ENCODE data around the gene NEDD4. TPM values are rescaled to one million over a fixed set of nuclear protein-coding genes. Genes with fewer than 3 reads are reported as not detected.

NEDD4 gene
- polyA plus RNA-seq, 1 donor from 2014 or later: 1.6 TPM

DNA sequence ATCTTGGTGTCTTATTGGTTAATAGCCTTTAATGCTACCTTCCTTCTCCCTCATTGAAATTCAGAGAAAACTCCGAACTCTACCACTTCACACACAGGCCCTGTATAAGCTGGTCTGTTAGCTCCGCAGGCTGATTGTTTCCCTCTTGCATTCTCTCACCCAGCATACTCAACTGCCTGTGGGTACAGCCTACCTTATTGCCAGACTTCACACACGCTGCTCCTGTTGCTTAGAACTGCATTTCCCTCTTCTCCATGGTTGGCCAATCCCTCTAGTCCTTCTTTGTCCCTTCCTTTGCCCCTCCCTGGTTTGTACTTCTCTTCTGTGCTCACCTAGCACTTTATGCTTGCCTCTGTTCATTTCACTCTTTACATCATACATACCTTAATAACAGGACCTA, 157.5 kb downstream of the NEDD4 start:
- Histone ChIP-seq H3K9me3 (ENCODE audit: low read length) (no peaks in the 10 kb centered on the region), H2AFZ (ENCODE audit: low read depth, low read length) (no peak overlapping the region), H3K27ac (ENCODE audit: low read length) (no peak overlapping the region), H3K4me3 (ENCODE audit: low read length) (no peak overlapping the region), H3K27me3 (ENCODE audit: insufficient read depth, low read depth, low read length) (no peaks in the 10 kb centered on the region), H3K79me2 (replicated peaks; ENCODE audit: insufficient read depth, low read length) (no peaks in the 10 kb centered on the region), H3K4me2 (ENCODE audit: low read length) (no peak overlapping the region), H3K9me2 (ENCODE audit: insufficient read depth, low read length) (no peaks in the 10 kb centered on the region), H3F3A (ENCODE audit: insufficient read depth, low read length, poor library complexity, severe bottlenecking) (no peaks in the 10 kb centered on the region), H4K20me1 (ENCODE audit: insufficient read depth) (no peaks in the 10 kb centered on the region), H3K36me3 (ENCODE audit: insufficient read depth, low read length) (no peaks in the 10 kb centered on the region), H3K9ac (ENCODE audit: low read length) (no peak overlapping the region)
- TF ChIP-seq TAF1 (IDR thresholded peaks at IDR 0.05; ENCODE audit: low read depth) (no peak), POLR2AphosphoS5 (IDR thresholded peaks at IDR 0.05) (no peak), EP300 (conservative IDR thresholded peaks at IDR 0.05; ENCODE audit: poor library complexity, severe bottlenecking) (no peak), EZH2 (IDR thresholded peaks at IDR 0.05; ENCODE audit: borderline replicate concordance, insufficient read depth, low read length, poor library complexity, severe bottlenecking) (no peak), RAD21 (conservative IDR thresholded peaks at IDR 0.05) (no peak), MXI1 (conservative IDR thresholded peaks at IDR 0.05; ENCODE audit: poor library complexity, severe bottlenecking) (no peak), SMC3 (conservative IDR thresholded peaks at IDR 0.05; ENCODE audit: poor library complexity) (no peak)
- TF ChIP-seq, protein P1, sequence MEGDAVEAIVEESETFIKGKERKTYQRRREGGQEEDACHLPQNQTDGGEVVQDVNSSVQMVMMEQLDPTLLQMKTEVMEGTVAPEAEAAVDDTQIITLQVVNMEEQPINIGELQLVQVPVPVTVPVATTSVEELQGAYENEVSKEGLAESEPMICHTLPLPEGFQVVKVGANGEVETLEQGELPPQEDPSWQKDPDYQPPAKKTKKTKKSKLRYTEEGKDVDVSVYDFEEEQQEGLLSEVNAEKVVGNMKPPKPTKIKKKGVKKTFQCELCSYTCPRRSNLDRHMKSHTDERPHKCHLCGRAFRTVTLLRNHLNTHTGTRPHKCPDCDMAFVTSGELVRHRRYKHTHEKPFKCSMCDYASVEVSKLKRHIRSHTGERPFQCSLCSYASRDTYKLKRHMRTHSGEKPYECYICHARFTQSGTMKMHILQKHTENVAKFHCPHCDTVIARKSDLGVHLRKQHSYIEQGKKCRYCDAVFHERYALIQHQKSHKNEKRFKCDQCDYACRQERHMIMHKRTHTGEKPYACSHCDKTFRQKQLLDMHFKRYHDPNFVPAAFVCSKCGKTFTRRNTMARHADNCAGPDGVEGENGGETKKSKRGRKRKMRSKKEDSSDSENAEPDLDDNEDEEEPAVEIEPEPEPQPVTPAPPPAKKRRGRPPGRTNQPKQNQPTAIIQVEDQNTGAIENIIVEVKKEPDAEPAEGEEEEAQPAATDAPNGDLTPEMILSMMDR (IDR thresholded peaks at IDR 0.05; ENCODE audit: poor library complexity, severe bottlenecking): no peak
- TF ChIP-seq, protein P2, sequence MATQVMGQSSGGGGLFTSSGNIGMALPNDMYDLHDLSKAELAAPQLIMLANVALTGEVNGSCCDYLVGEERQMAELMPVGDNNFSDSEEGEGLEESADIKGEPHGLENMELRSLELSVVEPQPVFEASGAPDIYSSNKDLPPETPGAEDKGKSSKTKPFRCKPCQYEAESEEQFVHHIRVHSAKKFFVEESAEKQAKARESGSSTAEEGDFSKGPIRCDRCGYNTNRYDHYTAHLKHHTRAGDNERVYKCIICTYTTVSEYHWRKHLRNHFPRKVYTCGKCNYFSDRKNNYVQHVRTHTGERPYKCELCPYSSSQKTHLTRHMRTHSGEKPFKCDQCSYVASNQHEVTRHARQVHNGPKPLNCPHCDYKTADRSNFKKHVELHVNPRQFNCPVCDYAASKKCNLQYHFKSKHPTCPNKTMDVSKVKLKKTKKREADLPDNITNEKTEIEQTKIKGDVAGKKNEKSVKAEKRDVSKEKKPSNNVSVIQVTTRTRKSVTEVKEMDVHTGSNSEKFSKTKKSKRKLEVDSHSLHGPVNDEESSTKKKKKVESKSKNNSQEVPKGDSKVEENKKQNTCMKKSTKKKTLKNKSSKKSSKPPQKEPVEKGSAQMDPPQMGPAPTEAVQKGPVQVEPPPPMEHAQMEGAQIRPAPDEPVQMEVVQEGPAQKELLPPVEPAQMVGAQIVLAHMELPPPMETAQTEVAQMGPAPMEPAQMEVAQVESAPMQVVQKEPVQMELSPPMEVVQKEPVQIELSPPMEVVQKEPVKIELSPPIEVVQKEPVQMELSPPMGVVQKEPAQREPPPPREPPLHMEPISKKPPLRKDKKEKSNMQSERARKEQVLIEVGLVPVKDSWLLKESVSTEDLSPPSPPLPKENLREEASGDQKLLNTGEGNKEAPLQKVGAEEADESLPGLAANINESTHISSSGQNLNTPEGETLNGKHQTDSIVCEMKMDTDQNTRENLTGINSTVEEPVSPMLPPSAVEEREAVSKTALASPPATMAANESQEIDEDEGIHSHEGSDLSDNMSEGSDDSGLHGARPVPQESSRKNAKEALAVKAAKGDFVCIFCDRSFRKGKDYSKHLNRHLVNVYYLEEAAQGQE (IDR thresholded peaks at IDR 0.05; ENCODE audit: borderline replicate concordance): no peak

DNA sequence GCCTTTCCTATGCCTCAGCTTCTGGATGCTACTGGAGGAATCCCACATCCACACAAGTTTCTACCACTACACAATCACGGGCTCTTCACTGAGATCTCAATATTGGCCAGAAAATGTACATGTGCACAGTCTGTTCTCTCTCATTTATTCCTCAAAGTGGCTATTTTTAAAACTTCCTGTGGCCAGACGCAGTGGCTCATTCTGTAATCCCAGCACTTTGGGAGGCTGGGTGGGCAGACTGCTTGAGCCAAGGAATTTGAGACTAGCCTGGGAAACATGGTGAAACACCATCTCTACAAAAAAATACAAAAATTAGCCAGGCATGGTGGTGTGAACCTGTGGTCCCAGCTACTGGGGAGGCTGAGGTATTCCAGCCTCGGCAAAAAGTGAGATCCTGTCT, 159.1 kb downstream of the NEDD4 start:
- Histone ChIP-seq H3K9me3 (ENCODE audit: low read length) (no peaks in the 10 kb centered on the region), H3K9me2 (ENCODE audit: insufficient read depth, low read length) (no peaks in the 10 kb centered on the region), H4K20me1 (ENCODE audit: insufficient read depth) (no peaks in the 10 kb centered on the region), H3K4me2 (ENCODE audit: low read length) (no peak overlapping the region), H3K79me2 (replicated peaks; ENCODE audit: insufficient read depth, low read length) (no peaks in the 10 kb centered on the region), H3K36me3 (ENCODE audit: insufficient read depth, low read length) (no peaks in the 10 kb centered on the region), H2AFZ (ENCODE audit: low read depth, low read length) (no peak overlapping the region), H3K27me3 (ENCODE audit: insufficient read depth, low read depth, low read length) (no peaks in the 10 kb centered on the region), H3K27ac (ENCODE audit: low read length) (no peak overlapping the region), H3K4me3 (ENCODE audit: low read length) (no peak overlapping the region), H3K9ac (ENCODE audit: low read length) (no peak overlapping the region), H3F3A (ENCODE audit: insufficient read depth, low read length, poor library complexity, severe bottlenecking) (no peaks in the 10 kb centered on the region)
- TF ChIP-seq RAD21 (conservative IDR thresholded peaks at IDR 0.05): no peak
- TF ChIP-seq, protein P2 (IDR thresholded peaks at IDR 0.05; ENCODE audit: borderline replicate concordance): no peak
- no peak for TF ChIP-seq TAF1 (IDR thresholded peaks at IDR 0.05; ENCODE audit: low read depth)
- no peak for TF ChIP-seq SMC3 (conservative IDR thresholded peaks at IDR 0.05; ENCODE audit: poor library complexity)
- no peak for TF ChIP-seq EP300 (conservative IDR thresholded peaks at IDR 0.05; ENCODE audit: poor library complexity, severe bottlenecking)
- TF ChIP-seq, protein P1 (IDR thresholded peaks at IDR 0.05; ENCODE audit: poor library complexity, severe bottlenecking): no peak
- TF ChIP-seq POLR2AphosphoS5 (IDR thresholded peaks at IDR 0.05): no peak
- no peak for TF ChIP-seq MXI1 (conservative IDR thresholded peaks at IDR 0.05; ENCODE audit: poor library complexity, severe bottlenecking)
- no peak for TF ChIP-seq EZH2 (IDR thresholded peaks at IDR 0.05; ENCODE audit: borderline replicate concordance, insufficient read depth, low read length, poor library complexity, severe bottlenecking)

Data from neural cell (in vitro differentiated cells).